HG03175 (cell line): ENCODE measurements around the gene GEN1.
A peak's percentile ranks its signal among the peaks of the same experiment; 100 is the strongest.
"Not testable (repeated sequence)": the region's sequence is repeated elsewhere in the genome, so short reads cannot be mapped to it uniquely, and the experiment has no call there.

Experiments
- ATAC-seq: cut with Tn5 transposase; IDR thresholded peaks from one replicate; pipeline ENCODE4 v1.9.1; 2021; ENCODE audit warnings: mild to moderate bottlenecking, moderate library complexity; ENCODE audit not compliant: unreplicated experiment

GEN1 gene

GRCh38 chr2:17821535-17822444, 67.9 kb downstream of the GEN1 start:
- peak; percentile 40 for ATAC-seq

GRCh38 chr2:17822445-17823117, 68.6 kb downstream of the GEN1 start:
- ATAC-seq = peak; percentile 66

- not testable (repeated sequence) for ATAC-seq
Observed at GRCh38 chr2:17823646-17824045, 69.7 kb downstream of the GEN1 start.

- no peak for ATAC-seq
Observed at GRCh38 chr2:17827316-17827715, 73.4 kb downstream of the GEN1 start.

- ATAC-seq = no peak
Observed at GRCh38 chr2:17827785-17828184, 73.8 kb downstream of the GEN1 start.

- peak; percentile 91 for ATAC-seq
Observed at GRCh38 chr2:17830053-17831034, 76.4 kb downstream of the GEN1 start.

GRCh38 chr2:17835516-17835915, 81.6 kb downstream of the GEN1 start:
- ATAC-seq = no peak
